Endothelial cell (in vitro differentiated cells): ENCODE data around the gene TMEM132C. TPM values are rescaled to one million over a fixed set of nuclear protein-coding genes. Genes with fewer than 3 reads are reported as not detected.

Experiments used
- DNase-seq: peaks from one replicate; pipeline ENCODE4 v3.0.0; 2021; ENCODE audit warnings: low spot score
- H3K27ac Mint-ChIP-seq: one replicate; pipeline ENCODE4 v1.8.0; 2021; ENCODE audit warnings: mixed read lengths, inconsistent platforms; ENCODE audit not compliant: unreplicated experiment
- H3K27me3 Mint-ChIP-seq: one replicate; pipeline ENCODE4 v1.8.0; 2021; ENCODE audit warnings: mild to moderate bottlenecking, moderate library complexity, mixed read lengths, inconsistent platforms; ENCODE audit not compliant: unreplicated experiment
- H3K36me3 Mint-ChIP-seq: one replicate; pipeline ENCODE4 v1.8.0; 2021; ENCODE audit warnings: mild to moderate bottlenecking, low read depth, mixed read lengths, inconsistent platforms; ENCODE audit not compliant: unreplicated experiment
- H3K4me1 Mint-ChIP-seq: one replicate; pipeline ENCODE4 v1.8.0; 2021; ENCODE audit warnings: mild to moderate bottlenecking, mixed read lengths, inconsistent platforms; ENCODE audit not compliant: unreplicated experiment
- H3K4me3 Mint-ChIP-seq: one replicate; pipeline ENCODE4 v1.8.0; 2021; ENCODE audit warnings: mild to moderate bottlenecking, mixed read lengths, inconsistent platforms; ENCODE audit not compliant: unreplicated experiment
- H3K9me3 Mint-ChIP-seq: one replicate; pipeline ENCODE4 v1.8.0; 2021; ENCODE audit warnings: mixed read lengths, inconsistent platforms; ENCODE audit not compliant: unreplicated experiment
- total RNA-seq: library from RNA; stranded (reverse); fragmentation: NEBNext Ultra II Directional; extraction: Animal tissue kit (Norgen Biotek cat#: 25700); gene quantifications from one replicate; pipeline ENCODE4 v1.2.1, GENCODE V29; 2021; ENCODE audit not compliant: unreplicated experiment
- TF ChIP-seq, protein P1 (sequence below): fragments of 200-600 bp; sonication (generic); IDR thresholded peaks from one replicate; pipeline ENCODE4 v1.5.0; 2021; ENCODE audit warnings: antibody characterized with exemption; ENCODE audit not compliant: unreplicated experiment

The TMEM132C gene
- total RNA-seq, 1 donor from 2014 or later = not detected

DNA sequence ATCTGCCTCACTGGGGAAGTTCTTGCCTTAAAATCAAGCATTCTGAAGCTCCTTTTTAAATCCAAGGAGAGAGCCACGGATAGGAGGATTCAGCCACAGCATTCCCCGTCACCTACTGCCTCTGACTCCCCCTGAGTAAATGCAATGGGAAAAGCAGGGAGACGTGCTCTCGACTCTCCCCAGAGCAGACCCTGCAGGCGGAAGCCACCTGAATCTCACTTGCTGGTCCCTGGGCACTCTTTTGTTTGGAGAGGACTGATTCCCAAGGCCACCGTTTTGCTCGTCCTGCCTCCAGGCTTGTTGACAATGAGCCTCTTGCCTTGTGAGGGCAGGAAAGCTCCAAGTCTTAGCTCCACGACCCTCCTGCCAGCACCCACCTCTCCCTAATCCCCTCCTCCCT, 352.3 kb downstream of the TMEM132C start:
- H3K36me3 Mint-ChIP-seq = peaks cover 7% of the 10 kb centered on the region
- DNase-seq = no peak
- TF ChIP-seq, protein P1, sequence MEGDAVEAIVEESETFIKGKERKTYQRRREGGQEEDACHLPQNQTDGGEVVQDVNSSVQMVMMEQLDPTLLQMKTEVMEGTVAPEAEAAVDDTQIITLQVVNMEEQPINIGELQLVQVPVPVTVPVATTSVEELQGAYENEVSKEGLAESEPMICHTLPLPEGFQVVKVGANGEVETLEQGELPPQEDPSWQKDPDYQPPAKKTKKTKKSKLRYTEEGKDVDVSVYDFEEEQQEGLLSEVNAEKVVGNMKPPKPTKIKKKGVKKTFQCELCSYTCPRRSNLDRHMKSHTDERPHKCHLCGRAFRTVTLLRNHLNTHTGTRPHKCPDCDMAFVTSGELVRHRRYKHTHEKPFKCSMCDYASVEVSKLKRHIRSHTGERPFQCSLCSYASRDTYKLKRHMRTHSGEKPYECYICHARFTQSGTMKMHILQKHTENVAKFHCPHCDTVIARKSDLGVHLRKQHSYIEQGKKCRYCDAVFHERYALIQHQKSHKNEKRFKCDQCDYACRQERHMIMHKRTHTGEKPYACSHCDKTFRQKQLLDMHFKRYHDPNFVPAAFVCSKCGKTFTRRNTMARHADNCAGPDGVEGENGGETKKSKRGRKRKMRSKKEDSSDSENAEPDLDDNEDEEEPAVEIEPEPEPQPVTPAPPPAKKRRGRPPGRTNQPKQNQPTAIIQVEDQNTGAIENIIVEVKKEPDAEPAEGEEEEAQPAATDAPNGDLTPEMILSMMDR = no peak
- H3K27me3 Mint-ChIP-seq = peaks cover 6% of the 10 kb centered on the region
- H3K4me3 Mint-ChIP-seq = no peak overlapping the region
- H3K4me1 Mint-ChIP-seq = no peaks in the 10 kb centered on the region
- H3K9me3 Mint-ChIP-seq = peaks cover 34% of the 10 kb centered on the region
- H3K27ac Mint-ChIP-seq = no peak overlapping the region

DNA sequence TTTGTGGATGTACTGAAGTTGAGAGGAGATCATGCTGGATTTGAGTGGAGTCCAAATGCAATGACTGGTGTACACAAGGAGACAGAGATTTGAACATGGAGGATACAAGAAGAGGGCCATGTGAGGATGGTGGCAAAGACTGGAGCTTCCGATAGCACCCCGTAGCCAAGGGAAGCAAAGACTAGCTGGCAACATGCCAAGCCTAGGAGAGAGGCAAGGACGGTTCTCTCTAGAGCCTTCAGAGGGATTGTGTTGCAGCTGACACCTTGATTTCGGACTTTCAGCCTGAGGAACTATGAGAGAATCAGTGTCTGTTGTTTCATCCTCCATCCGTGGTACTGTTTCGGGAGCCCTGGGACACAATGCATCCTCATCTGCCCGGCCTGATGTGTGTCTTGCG, 354.3 kb downstream of the TMEM132C start:
- H3K4me1 Mint-ChIP-seq = no peaks in the 10 kb centered on the region
- TF ChIP-seq, protein P1 = no peak
- H3K27ac Mint-ChIP-seq = no peak overlapping the region
- peaks cover 4% of the 10 kb centered on the region for H3K36me3 Mint-ChIP-seq
- no peak overlapping the region for H3K4me3 Mint-ChIP-seq
- DNase-seq = no peak
- H3K27me3 Mint-ChIP-seq = peaks cover 9% of the 10 kb centered on the region
- peaks cover 43% of the 10 kb centered on the region for H3K9me3 Mint-ChIP-seq

DNA sequence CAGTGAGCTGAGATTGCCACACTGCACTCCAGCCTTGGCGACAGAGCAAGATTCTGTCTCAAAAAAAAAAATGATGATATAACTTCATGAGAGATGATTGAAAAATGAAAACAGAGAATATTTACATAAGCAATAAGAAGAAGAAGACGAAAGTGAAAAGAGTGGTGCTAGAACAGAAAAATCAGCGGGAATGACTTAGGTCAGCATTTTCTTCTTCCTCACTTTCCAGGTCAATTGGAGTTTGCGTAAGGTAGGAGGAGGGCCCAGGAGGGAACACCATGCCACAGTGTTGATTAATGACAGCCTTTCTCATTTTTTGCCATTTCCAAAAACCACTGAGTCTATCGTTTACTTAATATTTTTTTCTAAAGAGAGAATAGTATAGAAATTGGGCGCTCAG, 356.8 kb downstream of the TMEM132C start:
- peaks cover 5% of the 10 kb centered on the region for H3K27me3 Mint-ChIP-seq
- peaks cover 47% of the 10 kb centered on the region for H3K9me3 Mint-ChIP-seq
- H3K4me1 Mint-ChIP-seq = no peaks in the 10 kb centered on the region
- TF ChIP-seq, protein P1 = no peak
- no peak overlapping the region for H3K4me3 Mint-ChIP-seq
- H3K36me3 Mint-ChIP-seq = peaks cover 12% of the 10 kb centered on the region
- no peak overlapping the region for H3K27ac Mint-ChIP-seq
- no peak for DNase-seq

DNA sequence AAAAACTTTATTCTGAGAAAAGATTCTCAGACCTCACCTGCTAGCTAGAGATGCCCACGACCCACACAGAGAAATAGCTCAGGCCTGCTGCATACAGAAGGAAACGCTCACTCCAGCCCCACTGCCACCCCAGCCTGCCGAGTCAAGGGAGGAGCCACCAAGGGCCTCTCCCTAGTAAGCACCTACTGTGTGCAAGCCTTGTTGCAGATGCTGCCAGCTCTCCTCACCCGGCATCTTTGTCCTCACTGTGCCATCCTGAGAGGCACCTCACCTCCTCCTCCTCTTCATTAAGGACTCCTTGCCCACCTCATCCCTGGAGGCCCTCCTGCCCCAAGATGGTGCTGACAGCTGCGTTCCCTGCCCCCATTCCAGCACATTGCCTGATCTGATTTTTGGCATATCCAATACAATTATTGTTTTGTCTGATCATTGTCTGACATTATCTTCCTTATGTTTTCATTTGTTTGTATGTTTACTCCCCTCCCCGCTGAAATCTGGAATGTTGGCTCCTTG, 359.9 kb downstream of the TMEM132C start:
- no peak for DNase-seq
- TF ChIP-seq, protein P1 = no peak
- no peaks in the 10 kb centered on the region for H3K4me1 Mint-ChIP-seq
- peaks cover 15% of the 10 kb centered on the region for H3K36me3 Mint-ChIP-seq
- H3K4me3 Mint-ChIP-seq = no peak overlapping the region
- peaks cover 54% of the 10 kb centered on the region for H3K9me3 Mint-ChIP-seq
- no peak overlapping the region for H3K27ac Mint-ChIP-seq
- peaks cover 5% of the 10 kb centered on the region for H3K27me3 Mint-ChIP-seq

DNA sequence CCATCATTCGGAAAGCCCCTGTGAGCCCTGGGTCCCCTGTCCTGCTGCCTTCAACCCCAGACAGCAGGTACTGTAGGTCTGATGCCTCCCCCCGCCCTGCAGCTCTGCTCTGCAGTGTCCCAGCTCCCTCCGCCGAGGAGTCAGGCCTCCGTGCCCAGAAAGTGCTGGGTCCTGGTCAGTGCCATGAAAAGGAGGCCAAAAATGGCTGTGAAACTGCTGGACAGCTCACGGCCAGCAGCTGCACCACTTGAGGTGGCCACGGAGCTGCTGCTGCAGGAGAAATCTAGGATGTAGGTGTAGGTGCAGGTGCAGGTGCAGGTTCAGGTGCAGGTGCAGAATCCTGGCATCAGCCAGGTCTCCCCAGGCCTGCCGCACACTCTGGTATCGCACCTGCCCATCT, 360.7 kb downstream of the TMEM132C start:
- H3K4me1 Mint-ChIP-seq = no peaks in the 10 kb centered on the region
- peaks cover 15% of the 10 kb centered on the region for H3K36me3 Mint-ChIP-seq
- TF ChIP-seq, protein P1 = no peak
- H3K9me3 Mint-ChIP-seq = peaks cover 57% of the 10 kb centered on the region
- peaks cover 5% of the 10 kb centered on the region for H3K27me3 Mint-ChIP-seq
- no peak overlapping the region for H3K27ac Mint-ChIP-seq
- DNase-seq = no peak
- no peak overlapping the region for H3K4me3 Mint-ChIP-seq
